Measurements from ENCODE around the gene ZNF175.

Gene ZNF175

GRCh38 chr19:51549533-51550324 is 21.4 kb upstream of the ZNF175 start:
- in situ Hi-C loops (cut with MboI; ENCODE audit: low sequenced_read_pairs) = no loop called here

DNA sequence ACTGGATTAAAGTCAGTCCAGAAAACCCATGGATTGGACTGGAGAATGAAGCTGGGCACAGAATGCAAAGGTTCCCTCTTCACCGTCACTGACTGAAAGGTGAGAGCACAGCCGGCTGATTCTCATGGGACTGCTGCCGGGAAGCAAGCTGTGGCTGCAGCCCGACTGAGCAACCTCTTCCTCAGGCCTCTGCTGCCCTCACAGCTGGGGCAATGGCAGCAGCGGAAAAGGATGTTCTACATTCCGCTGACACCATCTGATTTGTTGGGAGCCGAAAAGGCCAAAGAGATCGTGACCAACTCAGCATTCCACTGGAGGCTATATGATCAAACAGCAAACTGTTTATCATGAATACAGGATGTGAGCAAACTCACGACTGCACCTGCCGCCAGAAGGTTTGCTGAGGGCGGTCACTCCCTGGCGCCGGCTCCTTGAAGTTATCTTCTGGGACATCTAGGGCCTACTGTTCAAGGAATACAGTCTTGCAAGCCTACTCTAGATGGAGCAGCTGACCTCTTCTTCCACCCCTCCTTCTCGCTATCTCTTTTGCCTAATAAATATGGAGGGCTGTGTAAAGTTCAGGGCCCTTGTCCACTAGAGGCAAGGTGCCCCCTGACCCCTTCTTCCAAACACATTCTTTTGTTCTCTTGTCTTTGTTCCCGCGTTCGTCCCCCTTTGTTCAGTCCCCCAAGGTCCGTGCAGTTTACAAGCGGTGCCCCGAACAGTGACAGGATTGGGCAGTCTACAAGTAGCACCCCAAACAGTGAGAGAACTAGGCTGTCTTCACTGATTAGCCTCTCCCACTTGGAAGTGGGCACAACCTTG is 20.0 kb upstream of the ZNF175 start:
- in situ Hi-C loops (cut with MboI; ENCODE audit: low sequenced_read_pairs) = no loop called here

GRCh38 chr19:51551673-51552432 is 19.2 kb upstream of the ZNF175 start:
- in situ Hi-C loops (cut with MboI; ENCODE audit: low sequenced_read_pairs) = no loop called here

DNA sequence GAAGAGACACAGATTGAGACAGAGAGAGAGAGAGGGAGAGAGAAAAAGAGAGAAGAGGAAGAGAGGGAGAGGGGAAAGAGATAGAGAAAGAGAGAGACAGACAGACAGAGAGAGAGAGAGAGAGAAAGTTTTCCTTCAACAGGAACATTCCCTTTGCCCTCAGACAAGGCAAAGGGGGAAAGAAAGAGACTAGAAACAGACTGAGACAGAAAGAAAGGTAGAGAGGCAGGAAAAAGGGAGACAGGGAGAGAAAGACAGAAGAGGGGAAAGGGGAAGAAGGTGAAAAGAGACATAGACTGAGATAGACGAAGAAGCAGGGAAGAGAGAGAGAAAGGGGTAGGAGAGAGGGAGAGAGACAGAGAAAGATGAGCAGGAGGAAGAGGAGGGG is 18.5 kb upstream of the ZNF175 start:
- in situ Hi-C loops (cut with MboI; ENCODE audit: low sequenced_read_pairs) = no loop called here

- in situ Hi-C loops (cut with MboI; ENCODE audit: low sequenced_read_pairs) = no loop called here
Measured at GRCh38 chr19:51552996-51553725, 17.9 kb upstream of the ZNF175 start.

DNA sequence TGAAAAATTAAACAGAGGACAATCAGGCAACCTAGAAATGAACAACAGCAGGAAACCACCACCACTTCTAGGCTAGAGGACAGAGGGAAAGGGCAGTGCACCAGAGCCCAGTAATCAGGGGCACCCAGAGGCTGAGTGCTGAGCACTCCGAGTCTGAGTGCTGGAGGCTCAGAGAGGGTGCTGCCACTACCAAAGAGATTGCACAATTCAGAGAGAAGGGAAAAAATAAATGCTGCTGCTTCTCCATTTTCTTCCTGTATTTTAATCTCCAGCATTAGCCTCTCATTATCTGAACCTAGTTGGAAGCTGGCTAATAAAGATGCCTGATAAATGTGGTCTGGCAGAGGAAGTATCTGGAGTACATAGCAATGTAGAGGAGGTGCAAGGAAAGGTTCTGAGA is 11.8 kb upstream of the ZNF175 start:
- in situ Hi-C loops (cut with MboI; ENCODE audit: low sequenced_read_pairs) = no loop called here

DNA sequence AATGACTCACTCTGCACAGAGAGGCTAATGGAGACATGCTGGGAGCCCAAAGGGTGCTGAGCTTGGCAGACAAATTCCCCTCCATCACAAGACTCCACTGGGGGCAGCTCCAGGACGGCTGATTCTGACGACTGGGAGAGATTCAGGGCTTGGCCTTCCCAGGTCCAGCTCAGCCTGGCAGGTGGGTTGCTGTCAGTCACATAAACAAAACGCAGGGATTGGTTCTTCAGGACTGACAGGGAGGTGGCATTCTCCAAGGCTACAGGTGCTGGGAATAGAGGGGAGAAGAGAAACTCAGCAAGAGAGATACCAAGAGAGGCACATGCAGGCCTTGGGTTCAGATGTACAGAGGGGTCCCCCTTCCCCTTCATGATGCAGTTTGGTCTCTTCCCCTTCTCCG is 10.7 kb upstream of the ZNF175 start:
- in situ Hi-C loops (cut with MboI; ENCODE audit: low sequenced_read_pairs) = no loop called here

DNA sequence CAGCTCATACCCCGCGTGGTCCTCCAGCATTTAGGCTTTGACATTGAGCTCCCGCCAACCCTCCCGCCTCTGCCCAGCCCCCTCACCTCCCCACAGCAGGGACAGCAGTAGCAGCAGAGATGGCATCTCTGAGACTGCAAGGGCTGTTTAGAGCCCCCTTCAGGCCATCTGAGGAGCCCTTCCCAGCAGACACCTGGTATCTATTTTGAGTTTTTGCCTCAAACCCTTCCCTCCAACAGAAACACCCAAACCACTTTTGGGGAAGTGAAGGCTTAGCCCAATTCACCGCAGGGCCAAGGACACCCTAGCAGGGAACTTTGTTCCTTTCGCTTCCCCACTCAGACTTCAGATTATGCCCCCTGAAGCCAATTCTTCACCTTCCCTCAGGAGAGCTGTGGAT is 6.3 kb upstream of the ZNF175 start:
- in situ Hi-C loops (cut with MboI; ENCODE audit: low sequenced_read_pairs) = no loop called here

DNA sequence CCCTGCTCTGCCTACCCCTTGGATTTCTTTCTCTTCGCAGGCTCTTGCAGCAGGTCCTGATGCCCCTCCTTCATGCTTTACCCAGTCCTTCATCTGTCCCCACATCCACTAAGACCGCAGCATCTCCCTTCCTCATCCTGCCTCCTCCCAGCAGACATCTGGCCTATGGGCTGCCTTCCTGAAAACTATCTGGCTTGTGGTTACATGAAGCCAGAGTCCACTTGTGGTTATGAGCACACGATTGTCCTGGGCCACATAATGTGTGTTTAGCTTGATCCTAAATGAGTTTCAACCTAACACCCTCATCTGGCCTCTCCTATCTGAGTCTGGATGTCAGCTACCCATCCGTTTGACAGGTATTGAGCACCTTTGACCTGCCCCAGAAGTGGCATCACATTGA is 5.5 kb upstream of the ZNF175 start:
- in situ Hi-C loops (cut with MboI; ENCODE audit: low sequenced_read_pairs) = no loop called here

- in situ Hi-C loops (cut with MboI; ENCODE audit: low sequenced_read_pairs) = no loop called here
Measured at GRCh38 chr19:51566489-51567100, 4.5 kb upstream of the ZNF175 start.

- in situ Hi-C loops (cut with MboI; ENCODE audit: low sequenced_read_pairs) = no loop called here
Measured at GRCh38 chr19:51567583-51567982, 3.5 kb upstream of the ZNF175 start.

- in situ Hi-C loops (cut with MboI; ENCODE audit: low sequenced_read_pairs) = no loop called here
Measured at GRCh38 chr19:51568456-51568855, 2.6 kb upstream of the ZNF175 start.

GRCh38 chr19:51571599-51571998 is 516 bp downstream of the ZNF175 start:
- in situ Hi-C loops (cut with MboI; ENCODE audit: low sequenced_read_pairs) = no loop called here

- in situ Hi-C loops (cut with MboI; ENCODE audit: low sequenced_read_pairs) = no loop called here
Measured at GRCh38 chr19:51572410-51572809, 1.3 kb downstream of the ZNF175 start.

DNA sequence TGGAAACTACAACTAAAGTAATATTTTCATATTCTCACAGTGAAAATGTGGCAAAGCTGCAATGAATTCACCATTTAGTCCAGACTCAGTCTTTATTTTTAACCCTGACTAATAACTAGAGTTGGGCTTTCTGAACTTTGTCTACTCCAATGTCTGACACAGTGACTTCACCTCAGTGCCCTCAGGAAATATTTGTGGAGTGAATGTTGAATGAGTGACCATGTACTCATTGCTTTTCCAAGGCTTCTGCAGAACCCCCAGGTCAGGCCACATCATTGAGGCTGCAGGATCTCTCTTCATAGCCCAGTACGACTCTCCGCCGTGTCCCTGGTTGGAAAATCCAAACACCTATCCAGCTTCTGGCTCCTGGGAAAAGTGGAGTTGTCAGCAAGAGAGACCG is 1.8 kb downstream of the ZNF175 start:
- in situ Hi-C loops (cut with MboI; ENCODE audit: low sequenced_read_pairs) = no loop called here

DNA sequence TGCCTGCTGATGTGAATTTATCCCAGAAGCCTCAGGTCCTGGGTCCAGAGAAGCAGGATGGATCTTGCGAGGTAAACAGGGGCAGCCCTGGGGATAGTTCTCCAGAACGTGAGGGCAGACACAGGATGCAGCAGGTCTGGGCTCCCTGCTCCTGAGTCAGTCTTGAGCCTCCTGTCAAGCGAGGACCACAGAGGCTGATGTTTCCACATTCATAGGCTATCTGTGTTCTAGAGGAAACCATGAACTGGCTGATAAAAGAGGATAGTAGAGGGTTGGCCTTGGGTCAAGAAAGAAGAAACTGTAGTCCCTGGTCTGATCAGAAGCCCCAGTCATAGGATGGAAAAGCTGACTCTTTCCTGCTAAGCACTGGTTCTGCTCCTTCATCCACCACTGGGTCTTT is 2.2 kb downstream of the ZNF175 start:
- in situ Hi-C loops (cut with MboI; ENCODE audit: low sequenced_read_pairs) = no loop called here

- in situ Hi-C loops (cut with MboI; ENCODE audit: low sequenced_read_pairs) = no loop called here
Measured at GRCh38 chr19:51576850-51577249, 5.8 kb downstream of the ZNF175 start.

- in situ Hi-C loops (cut with MboI; ENCODE audit: low sequenced_read_pairs) = no loop called here
Measured at GRCh38 chr19:51586103-51586728, 15.1 kb downstream of the ZNF175 start.

- in situ Hi-C loops (cut with MboI; ENCODE audit: low sequenced_read_pairs) = no loop called here
Measured at GRCh38 chr19:51586799-51587198, 15.7 kb downstream of the ZNF175 start.

Data from HL-60/S4 (cell line).